Activated CD8-positive, alpha-beta T cell treated with anti-CD3 and anti-CD28 coated beads for 36 hours (primary cell): ENCODE data around the gene RGS12. TPM values are rescaled to one million over a fixed set of nuclear protein-coding genes. Genes with fewer than 3 reads are reported as not detected.

Experiments
- ATAC-seq: fragments of 200-7000 bp; cut with Tn5 transposase; one replicate; pipeline ENCODE4 v1.10.0; 2021; ENCODE audit warnings: mild to moderate bottlenecking, moderate library complexity
- CTCF ChIA-PET: fragments of 350-600 bp; sonication (Branson Sonifier 250); formaldehyde crosslinking; loops from one replicate; lab custom pipeline; 2021; ENCODE audit warnings: antibody characterized with exemption; lab: Charles Lee
- POLR2A ChIA-PET: fragments of 350-600 bp; sonication (Branson Sonifier 250); formaldehyde crosslinking; loops from one replicate; lab custom pipeline; 2021; ENCODE audit warnings: antibody characterized with exemption; lab: Charles Lee
- DNase-seq: peaks from one replicate; pipeline ENCODE4 v3.0.0-alpha.2; 2020
- H3K27ac Mint-ChIP-seq: one replicate; pipeline ENCODE4 v1.8.0; 2021; ENCODE audit warnings: mild to moderate bottlenecking, mixed read lengths
- H3K27me3 Mint-ChIP-seq: one replicate; pipeline ENCODE4 v1.8.0; 2021; ENCODE audit warnings: mixed read lengths
- H3K36me3 Mint-ChIP-seq: one replicate; pipeline ENCODE4 v1.8.0; 2021; ENCODE audit warnings: low read depth, mixed read lengths
- H3K4me1 Mint-ChIP-seq: one replicate; pipeline ENCODE4 v1.8.0; 2021; ENCODE audit warnings: low read depth, mixed read lengths
- H3K4me3 Mint-ChIP-seq: one replicate; pipeline ENCODE4 v1.8.0; 2021; ENCODE audit warnings: mild to moderate bottlenecking, moderate library complexity, mixed read lengths
- H3K9me3 Mint-ChIP-seq: one replicate; pipeline ENCODE4 v1.8.0; 2021; ENCODE audit warnings: mixed read lengths
- CTCF ChIP-seq: fragments of 200-600 bp; IDR thresholded peaks from one replicate; pipeline ENCODE4 v1.8.0; 2022; ENCODE audit warnings: antibody characterized with exemption, mild to moderate bottlenecking
- intact Hi-C: fragments of 100-400 bp; cut with micrococcal nuclease; formaldehyde crosslinking; loops from one replicate; pipeline ENCODE4 v1.10.0; 2022
- total RNA-seq, 2 experiments: library from RNA; stranded (reverse); gene quantifications; one replicate each; pipeline ENCODE4 v1.2.3, GENCODE V29; 2021

RGS12 gene
- total RNA-seq, 2 experiments from 2014 or later, result 4.6 to 4.7 TPM

- no peak for TF ChIP-seq CTCF
- intact Hi-C loops, result no loop called here
- H3K4me1 Mint-ChIP-seq, result no peaks in the 10 kb centered on the region
- H3K4me3 Mint-ChIP-seq, result no peak overlapping the region
- ChIA-PET POLR2A (interaction anchor here (0.6 kb wide), 1 partner anchor 26 kb away, joined by 3 read pairs; no protein-coding TSS in a partner anchor), CTCF (interaction anchor here (1.3 kb wide), 1 partner anchor 12 kb away, joined by 4 read pairs; no protein-coding TSS in a partner anchor)
- no peaks in the 10 kb centered on the region for H3K27me3 Mint-ChIP-seq
- H3K9me3 Mint-ChIP-seq, result no peaks in the 10 kb centered on the region
- H3K36me3 Mint-ChIP-seq, result no peaks in the 10 kb centered on the region
- no peak for ATAC-seq
- DNase-seq, result no peak
- H3K27ac Mint-ChIP-seq, result no peak overlapping the region
These were observed 24.9 kb downstream of the RGS12 start for GRCh38 chr4:3317656-3318211.

GRCh38 chr4:3318561-3319021 lies 25.8 kb downstream of the RGS12 start:
- no peaks in the 10 kb centered on the region for H3K27me3 Mint-ChIP-seq
- no peak for DNase-seq
- intact Hi-C loops, result no loop called here
- no peak overlapping the region for H3K4me3 Mint-ChIP-seq
- H3K4me1 Mint-ChIP-seq, result no peaks in the 10 kb centered on the region
- ATAC-seq, result no peak
- H3K36me3 Mint-ChIP-seq, result no peaks in the 10 kb centered on the region
- H3K9me3 Mint-ChIP-seq, result no peaks in the 10 kb centered on the region
- CTCF ChIA-PET, result interaction anchor here (0.9 to 1.3 kb wide), 3 partner anchors 12 to 28 kb away, joined by 3 to 4 read pairs (median 4); no protein-coding TSS in a partner anchor
- POLR2A ChIA-PET, result interaction anchor here (0.6 kb wide), 1 partner anchor 26 kb away, joined by 3 read pairs; no protein-coding TSS in a partner anchor
- H3K27ac Mint-ChIP-seq, result no peak overlapping the region
- TF ChIP-seq CTCF, result no peak

GRCh38 chr4:3320361-3321023 lies 27.7 kb downstream of the RGS12 start:
- Mint-ChIP-seq H3K27ac (no peak overlapping the region), H3K9me3 (peaks cover 3% of the 10 kb centered on the region), H3K4me3 (no peak overlapping the region), H3K27me3 (no peaks in the 10 kb centered on the region), H3K36me3 (no peaks in the 10 kb centered on the region), H3K4me1 (no peaks in the 10 kb centered on the region)
- ATAC-seq (no peak), DNase-seq (no peak)
- intact Hi-C loops, result no loop called here
- POLR2A ChIA-PET, result no interaction called here
- TF ChIP-seq CTCF, result no peak
- CTCF ChIA-PET, result no interaction called here

- POLR2A ChIA-PET, result no interaction called here
- CTCF ChIA-PET, result interaction anchor here (1.5 kb wide), 1 partner anchor 10 kb away, joined by 3 read pairs; no protein-coding TSS in a partner anchor
These were observed 28.6 kb downstream of the RGS12 start for GRCh38 chr4:3321295-3321889.

More at GRCh38 chr4:3321295-3321889, 28.6 kb downstream of the RGS12 start:
- Mint-ChIP-seq H3K9me3 (peaks cover 4% of the 10 kb centered on the region), H3K4me3 (no peak overlapping the region), H3K36me3 (no peaks in the 10 kb centered on the region), H3K4me1 (no peaks in the 10 kb centered on the region), H3K27me3 (no peaks in the 10 kb centered on the region), H3K27ac (no peak overlapping the region)
- intact Hi-C loops, result no loop called here
- DNase-seq (no peak), ATAC-seq (no peak)
- TF ChIP-seq CTCF, result no peak
